Panc1 (cell line): ENCODE data around the gene PKD1L1.

ENCODE experiments used
- POLR2AphosphoS5 ChIP-seq: IDR thresholded peaks from 2 replicates; pipeline ENCODE4 v1.6.1; 2012; ENCODE audit warnings: mild to moderate bottlenecking, low read depth, low read length, moderate library complexity
- SIN3A ChIP-seq: IDR thresholded peaks from 2 replicates; pipeline ENCODE4 v1.6.1; 2012; ENCODE audit warnings: low read depth, mild to moderate bottlenecking, low read length, moderate library complexity, borderline replicate concordance; ENCODE audit not compliant: insufficient read depth
- TCF7L2 ChIP-seq: IDR thresholded peaks from 2 replicates; pipeline ENCODE4 v1.6.1; 2011; ENCODE audit warnings: mild to moderate bottlenecking, low read depth, low read length, inconsistent platforms
- TF ChIP-seq, protein P1 (sequence below): fragments of 450-650 bp; IDR thresholded peaks from 2 replicates; pipeline ENCODE4 v1.5.1; 2017; ENCODE audit warnings: mild to moderate bottlenecking
- TF ChIP-seq, protein P2 (sequence below), 2 experiments: IDR thresholded peaks; 2 replicates each; pipeline ENCODE4 v1.6.1; 2011 to 2012; ENCODE audit warnings: low read depth in 2 of 2, control low read depth in 1 of 2, low read length in 1 of 2, mild to moderate bottlenecking in 1 of 2, moderate library complexity in 1 of 2; ENCODE audit not compliant: insufficient read depth in 1 of 2

DNA sequence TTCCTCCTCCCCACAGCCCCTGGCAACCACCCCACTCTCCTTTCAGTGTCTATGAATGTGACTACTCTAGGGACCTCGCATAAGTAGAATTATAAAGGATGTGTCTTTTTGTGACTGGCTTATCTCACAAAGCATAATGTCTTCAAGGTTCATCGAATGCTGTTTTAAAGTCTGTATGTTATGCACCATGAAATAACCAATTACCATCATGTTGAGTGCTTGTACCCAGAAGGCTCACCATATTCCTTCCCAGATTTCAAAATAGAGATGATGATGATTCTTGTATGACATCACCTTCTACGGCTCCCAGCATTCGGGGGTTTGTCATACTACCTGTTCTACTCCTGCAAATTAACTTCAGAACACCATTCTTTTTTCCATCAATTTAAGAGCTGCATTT is 11.9 kb downstream of the PKD1L1 start:
- TF ChIP-seq, protein P1, sequence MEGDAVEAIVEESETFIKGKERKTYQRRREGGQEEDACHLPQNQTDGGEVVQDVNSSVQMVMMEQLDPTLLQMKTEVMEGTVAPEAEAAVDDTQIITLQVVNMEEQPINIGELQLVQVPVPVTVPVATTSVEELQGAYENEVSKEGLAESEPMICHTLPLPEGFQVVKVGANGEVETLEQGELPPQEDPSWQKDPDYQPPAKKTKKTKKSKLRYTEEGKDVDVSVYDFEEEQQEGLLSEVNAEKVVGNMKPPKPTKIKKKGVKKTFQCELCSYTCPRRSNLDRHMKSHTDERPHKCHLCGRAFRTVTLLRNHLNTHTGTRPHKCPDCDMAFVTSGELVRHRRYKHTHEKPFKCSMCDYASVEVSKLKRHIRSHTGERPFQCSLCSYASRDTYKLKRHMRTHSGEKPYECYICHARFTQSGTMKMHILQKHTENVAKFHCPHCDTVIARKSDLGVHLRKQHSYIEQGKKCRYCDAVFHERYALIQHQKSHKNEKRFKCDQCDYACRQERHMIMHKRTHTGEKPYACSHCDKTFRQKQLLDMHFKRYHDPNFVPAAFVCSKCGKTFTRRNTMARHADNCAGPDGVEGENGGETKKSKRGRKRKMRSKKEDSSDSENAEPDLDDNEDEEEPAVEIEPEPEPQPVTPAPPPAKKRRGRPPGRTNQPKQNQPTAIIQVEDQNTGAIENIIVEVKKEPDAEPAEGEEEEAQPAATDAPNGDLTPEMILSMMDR: no peak
- TF ChIP-seq POLR2AphosphoS5: no peak
- no peak for TF ChIP-seq TCF7L2
- TF ChIP-seq, protein P2, sequence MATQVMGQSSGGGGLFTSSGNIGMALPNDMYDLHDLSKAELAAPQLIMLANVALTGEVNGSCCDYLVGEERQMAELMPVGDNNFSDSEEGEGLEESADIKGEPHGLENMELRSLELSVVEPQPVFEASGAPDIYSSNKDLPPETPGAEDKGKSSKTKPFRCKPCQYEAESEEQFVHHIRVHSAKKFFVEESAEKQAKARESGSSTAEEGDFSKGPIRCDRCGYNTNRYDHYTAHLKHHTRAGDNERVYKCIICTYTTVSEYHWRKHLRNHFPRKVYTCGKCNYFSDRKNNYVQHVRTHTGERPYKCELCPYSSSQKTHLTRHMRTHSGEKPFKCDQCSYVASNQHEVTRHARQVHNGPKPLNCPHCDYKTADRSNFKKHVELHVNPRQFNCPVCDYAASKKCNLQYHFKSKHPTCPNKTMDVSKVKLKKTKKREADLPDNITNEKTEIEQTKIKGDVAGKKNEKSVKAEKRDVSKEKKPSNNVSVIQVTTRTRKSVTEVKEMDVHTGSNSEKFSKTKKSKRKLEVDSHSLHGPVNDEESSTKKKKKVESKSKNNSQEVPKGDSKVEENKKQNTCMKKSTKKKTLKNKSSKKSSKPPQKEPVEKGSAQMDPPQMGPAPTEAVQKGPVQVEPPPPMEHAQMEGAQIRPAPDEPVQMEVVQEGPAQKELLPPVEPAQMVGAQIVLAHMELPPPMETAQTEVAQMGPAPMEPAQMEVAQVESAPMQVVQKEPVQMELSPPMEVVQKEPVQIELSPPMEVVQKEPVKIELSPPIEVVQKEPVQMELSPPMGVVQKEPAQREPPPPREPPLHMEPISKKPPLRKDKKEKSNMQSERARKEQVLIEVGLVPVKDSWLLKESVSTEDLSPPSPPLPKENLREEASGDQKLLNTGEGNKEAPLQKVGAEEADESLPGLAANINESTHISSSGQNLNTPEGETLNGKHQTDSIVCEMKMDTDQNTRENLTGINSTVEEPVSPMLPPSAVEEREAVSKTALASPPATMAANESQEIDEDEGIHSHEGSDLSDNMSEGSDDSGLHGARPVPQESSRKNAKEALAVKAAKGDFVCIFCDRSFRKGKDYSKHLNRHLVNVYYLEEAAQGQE (IDR thresholded peaks at IDR 0.05; ENCODE audit: insufficient read depth in 1 of 2, low read depth in 2 of 2, low read length in 1 of 2): no peak
- TF ChIP-seq SIN3A: no peak
